Smooth muscle cell (in vitro differentiated cells): Measurements from ENCODE around the gene SLC7A9. TPM values are rescaled to one million over a fixed set of nuclear protein-coding genes. Genes with fewer than 3 reads are reported as not detected.

Experiments used
- DNase-seq: peaks from one replicate; lab custom pipeline; 2025; ENCODE audit not compliant: unreplicated experiment; lab: John Stamatoyannopoulos, UW
- H2AFZ ChIP-seq: fragments of 200-600 bp; sonication (generic); 2 replicates; pipeline ENCODE4 v1.6.0; 2016; ENCODE audit warnings: antibody characterized with exemption, low read depth, mild to moderate bottlenecking
- H3F3A ChIP-seq: fragments of 200-600 bp; sonication (generic); 2 replicates; pipeline ENCODE4 v1.6.0; 2017; ENCODE audit warnings: antibody characterized with exemption, low read depth
- H3K27ac ChIP-seq: fragments of 200-600 bp; sonication (generic); 2 replicates; pipeline ENCODE4 v1.5.1; 2016; ENCODE audit warnings: low read depth, mild to moderate bottlenecking
- H3K27me3 ChIP-seq: fragments of 200-600 bp; sonication (generic); 2 replicates; pipeline ENCODE4 v1.6.1; 2016; ENCODE audit warnings: low read depth, mild to moderate bottlenecking
- H3K36me3 ChIP-seq: fragments of 200-600 bp; sonication (generic); 2 replicates; pipeline ENCODE4 v1.5.1; 2016; ENCODE audit warnings: low read depth
- H3K4me1 ChIP-seq: fragments of 200-600 bp; sonication (generic); 2 replicates; pipeline ENCODE4 v1.5.1; 2016; ENCODE audit warnings: low read depth
- H3K4me2 ChIP-seq: fragments of 200-600 bp; sonication (generic); 2 replicates; pipeline ENCODE4 v1.6.0; 2016; ENCODE audit warnings: mild to moderate bottlenecking
- H3K4me3 ChIP-seq: fragments of 200-600 bp; sonication (generic); 2 replicates; pipeline ENCODE4 v1.5.1; 2016; ENCODE audit warnings: mild to moderate bottlenecking
- H3K79me2 ChIP-seq: fragments of 200-600 bp; sonication (generic); 2 replicates; pipeline ENCODE4 v1.6.0; 2016; ENCODE audit warnings: low read depth, mild to moderate bottlenecking
- H3K9ac ChIP-seq: fragments of 200-600 bp; sonication (generic); 2 replicates; pipeline ENCODE4 v1.6.0; 2016; ENCODE audit warnings: low read depth
- H3K9me3 ChIP-seq: fragments of 200-600 bp; sonication (generic); replicated peaks from 2 replicates; pipeline ENCODE4 v1.5.1; 2016; ENCODE audit warnings: low read depth
- H4K20me1 ChIP-seq: fragments of 200-600 bp; sonication (generic); 2 replicates; pipeline ENCODE4 v1.6.0; 2016; ENCODE audit warnings: low read depth
- CTCF ChIP-seq: fragments of 200-600 bp; sonication (generic); IDR thresholded peaks from 2 replicates; pipeline ENCODE4 v1.5.1; 2017; ENCODE audit warnings: borderline replicate concordance, mild to moderate bottlenecking, antibody characterized with exemption; ENCODE audit not compliant: insufficient read depth, poor library complexity, severe bottlenecking
- WGBS: methylation state at CpG from one replicate; pipeline ENCODE4 v1.1.7; 2016; ENCODE audit warnings: low lambda C conversion rate; 5-methylcytosine and 5-hydroxymethylcytosine counted together
- polyA plus RNA-seq: library from polyadenylated mRNA; unstranded; fragments of >200 nt; fragmentation: Nextera tagmentation; extraction: Ambion mirVana; gene quantifications from 2 replicates; pipeline ENCODE4 v1.2.1, GENCODE V29; 2016
- total RNA-seq: library from RNA; depleted of rRNA; stranded (reverse); fragments of >200 nt; gene quantifications from 2 replicates; pipeline ENCODE4 v1.2.3, GENCODE V29; 2014

SLC7A9 gene
- total and polyA plus RNA-seq, 2 experiments from 2014 or later, result 0.21 TPM; not detected in 1

GRCh38 chr19:32910874-32911273 lies 41.3 kb upstream of the SLC7A9 start:
- TF ChIP-seq CTCF, result no peak
- Histone ChIP-seq H3K4me3 (no peak overlapping the region), H3F3A (no peaks in the 10 kb centered on the region), H3K9me3 (no peaks in the 10 kb centered on the region), H3K9ac (no peak overlapping the region), H3K79me2 (no peaks in the 10 kb centered on the region), H3K36me3 (peaks cover 4% of the 10 kb centered on the region), H2AFZ (no peak overlapping the region), H4K20me1 (no peaks in the 10 kb centered on the region), H3K4me2 (no peak overlapping the region), H3K27me3 (no peaks in the 10 kb centered on the region), H3K4me1 (no peaks in the 10 kb centered on the region), H3K27ac (no peak overlapping the region)
- 90% methylated on average over 5 of the region's 5 CpGs for WGBS
- DNase-seq, result no peak

- Histone ChIP-seq H2AFZ (no peak overlapping the region), H4K20me1 (no peaks in the 10 kb centered on the region), H3K9ac (no peak overlapping the region), H3F3A (no peaks in the 10 kb centered on the region), H3K79me2 (no peaks in the 10 kb centered on the region), H3K36me3 (peaks cover 4% of the 10 kb centered on the region), H3K9me3 (no peaks in the 10 kb centered on the region), H3K27me3 (no peaks in the 10 kb centered on the region), H3K4me2 (no peak overlapping the region), H3K4me3 (no peak overlapping the region), H3K27ac (no peak overlapping the region), H3K4me1 (no peaks in the 10 kb centered on the region)
- TF ChIP-seq CTCF, result no peak
- WGBS, result 92% methylated on average over 5 of the region's 5 CpGs
- no peak for DNase-seq
Observed at GRCh38 chr19:32910094-32910493, 40.5 kb upstream of the SLC7A9 start.

GRCh38 chr19:32909257-32909656 lies 39.7 kb upstream of the SLC7A9 start:
- no peaks in the 10 kb centered on the region for H3F3A ChIP-seq
- no peaks in the 10 kb centered on the region for H3K27me3 ChIP-seq
- peaks cover 4% of the 10 kb centered on the region for H3K36me3 ChIP-seq
- H3K27ac ChIP-seq, result no peak overlapping the region
- no peaks in the 10 kb centered on the region for H4K20me1 ChIP-seq
- no peaks in the 10 kb centered on the region for H3K4me1 ChIP-seq
- H3K9ac ChIP-seq, result no peak overlapping the region
- H3K4me3 ChIP-seq, result no peak overlapping the region
- TF ChIP-seq CTCF, result no peak
- no peaks in the 10 kb centered on the region for H3K9me3 ChIP-seq
- H3K79me2 ChIP-seq, result no peaks in the 10 kb centered on the region
- H3K4me2 ChIP-seq, result no peak overlapping the region
- H2AFZ ChIP-seq, result no peak overlapping the region
- no peak for DNase-seq

GRCh38 chr19:32908641-32909190 lies 39.1 kb upstream of the SLC7A9 start:
- H3K4me2 ChIP-seq, result no peak overlapping the region
- H3K79me2 ChIP-seq, result no peaks in the 10 kb centered on the region
- DNase-seq, result no peak
- no peaks in the 10 kb centered on the region for H4K20me1 ChIP-seq
- no peak overlapping the region for H3K27ac ChIP-seq
- TF ChIP-seq CTCF, result no peak
- no peak overlapping the region for H3K9ac ChIP-seq
- no peaks in the 10 kb centered on the region for H3K27me3 ChIP-seq
- no peak overlapping the region for H2AFZ ChIP-seq
- H3K4me3 ChIP-seq, result no peak overlapping the region
- no peaks in the 10 kb centered on the region for H3F3A ChIP-seq
- H3K9me3 ChIP-seq, result no peaks in the 10 kb centered on the region
- no peaks in the 10 kb centered on the region for H3K4me1 ChIP-seq
- H3K36me3 ChIP-seq, result peaks cover 4% of the 10 kb centered on the region
- WGBS, result 82% methylated on average over 7 of the region's 7 CpGs
